LNCaP clone FGC (cell line): ENCODE results near the gene CD99L2.

Experiments
- DNase-seq: peaks from one replicate; pipeline ENCODE4 v3.0.0-alpha.2; 2011; ENCODE audit warnings: low read depth
- H3K4me3 ChIP-seq: 2 replicates; pipeline ENCODE4 v1.5.1; 2011; ENCODE audit warnings: mild to moderate bottlenecking, low read depth, low read length, control low read depth
- CTCF ChIP-seq: IDR thresholded peaks from 2 replicates; pipeline ENCODE4 v1.5.1; 2012; ENCODE audit warnings: mild to moderate bottlenecking; ENCODE audit not compliant: control insufficient read depth, insufficient read depth; ENCODE audit errors: extremely low read depth

CD99L2 gene

GRCh38 chrX:150765782-150766350, 132.6 kb downstream of the CD99L2 start:
- no peak overlapping the region for H3K4me3 ChIP-seq
- TF ChIP-seq CTCF: no peak
- no peak for DNase-seq

- TF ChIP-seq CTCF: no peak
- no peak for DNase-seq
- no peak overlapping the region for H3K4me3 ChIP-seq
These were observed 133.2 kb downstream of the CD99L2 start for GRCh38 chrX:150765237-150765636.

- no peak for DNase-seq
- TF ChIP-seq CTCF: no peak
- H3K4me3 ChIP-seq: no peak overlapping the region
These were observed 134.7 kb downstream of the CD99L2 start for GRCh38 chrX:150763810-150764209.

- TF ChIP-seq CTCF: no peak
- DNase-seq: no peak
- no peak overlapping the region for H3K4me3 ChIP-seq
These were observed 135.1 kb downstream of the CD99L2 start for GRCh38 chrX:150763303-150763797.

- TF ChIP-seq CTCF: no peak
- DNase-seq: no peak
- no peak overlapping the region for H3K4me3 ChIP-seq
These were observed 136.0 kb downstream of the CD99L2 start for GRCh38 chrX:150762258-150763165.

GRCh38 chrX:150761819-150762216, 136.7 kb downstream of the CD99L2 start:
- no peak for TF ChIP-seq CTCF
- H3K4me3 ChIP-seq: no peak overlapping the region
- DNase-seq: no peak
